MM.1S (cell line): Measurements from ENCODE around the gene PROB1.

Experiments
- DNase-seq: peaks from one replicate; pipeline ENCODE4 v3.0.0-alpha.2; 2015
- H2AFZ ChIP-seq: fragments of 300-600 bp; sonication (generic); 2 replicates; pipeline ENCODE4 v1.6.0; 2016; ENCODE audit warnings: antibody characterized with exemption, low read length
- H3F3A ChIP-seq: fragments of 300-600 bp; sonication (generic); 2 replicates; pipeline ENCODE4 v1.6.1; 2016; ENCODE audit warnings: mild to moderate bottlenecking, antibody characterized with exemption, low read length, moderate library complexity, mixed read lengths; ENCODE audit not compliant: insufficient read depth
- H3K27ac ChIP-seq: fragments of 300-600 bp; sonication (generic); 2 replicates; pipeline ENCODE4 v1.5.1; 2016; ENCODE audit warnings: mild to moderate bottlenecking, low read length
- H3K27me3 ChIP-seq: fragments of 300-600 bp; sonication (generic); replicated peaks from 2 replicates; pipeline ENCODE4 v1.6.0; 2016; ENCODE audit warnings: low read length; ENCODE audit not compliant: insufficient read depth
- H3K36me3 ChIP-seq: fragments of 300-600 bp; sonication (generic); replicated peaks from 2 replicates; pipeline ENCODE4 v1.6.1; 2016; ENCODE audit warnings: mild to moderate bottlenecking, low read length, mixed read lengths; ENCODE audit not compliant: insufficient read depth
- H3K4me1 ChIP-seq: fragments of 300-600 bp; sonication (generic); 2 replicates; pipeline ENCODE4 v1.6.1; 2016; ENCODE audit warnings: low read length, mixed read lengths
- H3K4me2 ChIP-seq: fragments of 300-600 bp; sonication (generic); 2 replicates; pipeline ENCODE4 v1.6.0; 2016; ENCODE audit warnings: low read depth, low read length
- H3K4me3 ChIP-seq: fragments of 300-600 bp; sonication (generic); 2 replicates; pipeline ENCODE4 v1.5.1; 2016; ENCODE audit warnings: low read length, mixed read lengths
- H3K79me2 ChIP-seq: fragments of 300-600 bp; sonication (generic); 2 replicates; pipeline ENCODE4 v1.6.1; 2016; ENCODE audit warnings: mixed run types, low read length, mixed read lengths
- H3K9ac ChIP-seq: fragments of 300-600 bp; sonication (generic); 2 replicates; pipeline ENCODE4 v1.6.1; 2016; ENCODE audit warnings: low read length, mixed read lengths
- H3K9me2 ChIP-seq: fragments of 300-600 bp; sonication (generic); replicated peaks from 2 replicates; pipeline ENCODE4 v1.6.1; 2016; ENCODE audit warnings: mild to moderate bottlenecking, low read length, mixed read lengths; ENCODE audit not compliant: insufficient read depth
- H3K9me3 ChIP-seq: fragments of 300-600 bp; sonication (generic); replicated peaks from 2 replicates; pipeline ENCODE4 v1.6.1; 2016; ENCODE audit warnings: mild to moderate bottlenecking, low read length, mixed read lengths; ENCODE audit not compliant: insufficient read depth
- H4K20me1 ChIP-seq: fragments of 300-600 bp; sonication (generic); 2 replicates; pipeline ENCODE4 v1.6.1; 2016; ENCODE audit warnings: mild to moderate bottlenecking, low read length, moderate library complexity, mixed read lengths; ENCODE audit not compliant: insufficient read depth
- CTCF ChIP-seq: fragments of 300-600 bp; sonication (generic); IDR thresholded peaks from 2 replicates; pipeline ENCODE4 v1.5.1; 2016; ENCODE audit warnings: antibody characterized with exemption, low read length, mixed read lengths
- EZH2 ChIP-seq: fragments of 300-600 bp; sonication (generic); optimal IDR thresholded peaks from 2 replicates; pipeline ENCODE3; 2017; ENCODE audit warnings: low read depth, mild to moderate bottlenecking, antibody characterized with exemption, low read length, mixed read lengths
- EZH2phosphoT487 ChIP-seq: fragments of 300-600 bp; sonication (generic); IDR thresholded peaks from 2 replicates; pipeline ENCODE4 v1.6.1; 2018; ENCODE audit warnings: antibody characterized with exemption, low read length

Gene PROB1

GRCh38 chr5:139431706-139432105 is 36.8 kb upstream of the PROB1 start:
- no peaks in the 10 kb centered on the region for H3F3A ChIP-seq
- H3K9ac ChIP-seq: no peak overlapping the region
- no peaks in the 10 kb centered on the region for H3K79me2 ChIP-seq
- DNase-seq: no peak
- no peak overlapping the region for H2AFZ ChIP-seq
- no peaks in the 10 kb centered on the region for H4K20me1 ChIP-seq
- H3K27me3 ChIP-seq: no peaks in the 10 kb centered on the region
- no peak overlapping the region for H3K4me3 ChIP-seq
- H3K4me2 ChIP-seq: no peak overlapping the region
- H3K4me1 ChIP-seq: no peaks in the 10 kb centered on the region
- H3K9me3 ChIP-seq: no peaks in the 10 kb centered on the region
- no peaks in the 10 kb centered on the region for H3K9me2 ChIP-seq
- TF ChIP-seq CTCF (no peak), EZH2phosphoT487 (no peak), EZH2 (no peak)
- no peaks in the 10 kb centered on the region for H3K36me3 ChIP-seq
- H3K27ac ChIP-seq: no peak overlapping the region

- TF ChIP-seq EZH2 (no peak), EZH2phosphoT487 (no peak), CTCF (no peak)
- Histone ChIP-seq H2AFZ (no peak overlapping the region), H3K4me3 (no peak overlapping the region), H3K9ac (no peak overlapping the region), H3K79me2 (no peaks in the 10 kb centered on the region), H3K27ac (no peak overlapping the region), H3K4me1 (no peaks in the 10 kb centered on the region), H3K4me2 (no peak overlapping the region), H3F3A (no peaks in the 10 kb centered on the region), H3K9me3 (no peaks in the 10 kb centered on the region), H3K27me3 (no peaks in the 10 kb centered on the region), H4K20me1 (no peaks in the 10 kb centered on the region), H3K9me2 (no peaks in the 10 kb centered on the region), H3K36me3 (no peaks in the 10 kb centered on the region)
- no peak for DNase-seq
Measured at GRCh38 chr5:139430015-139430414, 35.1 kb upstream of the PROB1 start.

- DNase-seq: no peak
- no peaks in the 10 kb centered on the region for H3F3A ChIP-seq
- no peaks in the 10 kb centered on the region for H3K9me2 ChIP-seq
- no peak for TF ChIP-seq CTCF
- no peak for TF ChIP-seq EZH2phosphoT487
- TF ChIP-seq EZH2: no peak
- H3K9ac ChIP-seq: no peak overlapping the region
- no peaks in the 10 kb centered on the region for H3K9me3 ChIP-seq
- H2AFZ ChIP-seq: no peak overlapping the region
- H3K36me3 ChIP-seq: no peaks in the 10 kb centered on the region
- H3K4me1 ChIP-seq: no peaks in the 10 kb centered on the region
- no peaks in the 10 kb centered on the region for H3K27me3 ChIP-seq
- no peaks in the 10 kb centered on the region for H4K20me1 ChIP-seq
- no peak overlapping the region for H3K4me3 ChIP-seq
- H3K4me2 ChIP-seq: no peak overlapping the region
- no peaks in the 10 kb centered on the region for H3K79me2 ChIP-seq
- H3K27ac ChIP-seq: no peak overlapping the region
Measured at GRCh38 chr5:139426203-139426885, 31.4 kb upstream of the PROB1 start.
